HG02678 (cell line): ENCODE results near the gene BCAS3.
"Not testable (repeated sequence)": the region's sequence is repeated elsewhere in the genome, so short reads cannot be mapped to it uniquely, and the experiment has no call there.

Experiments
- ATAC-seq: cut with Tn5 transposase; IDR thresholded peaks from one replicate; pipeline ENCODE4 v1.9.1; 2021; ENCODE audit warnings: mild to moderate bottlenecking, moderate library complexity; ENCODE audit not compliant: unreplicated experiment

Gene BCAS3

GRCh38 chr17:61239327-61239726 lies 561.7 kb downstream of the BCAS3 start:
- ATAC-seq: no peak

- ATAC-seq: no peak
Measured at GRCh38 chr17:61239953-61240352, 562.3 kb downstream of the BCAS3 start.

GRCh38 chr17:61240851-61241468 lies 563.3 kb downstream of the BCAS3 start:
- ATAC-seq: no peak

- not testable (repeated sequence) for ATAC-seq
Measured at GRCh38 chr17:61244988-61245387, 567.3 kb downstream of the BCAS3 start.

GRCh38 chr17:61245706-61246135 lies 568.1 kb downstream of the BCAS3 start:
- no peak for ATAC-seq

- no peak for ATAC-seq
Measured at GRCh38 chr17:61247439-61247838, 569.8 kb downstream of the BCAS3 start.

- no peak for ATAC-seq
Measured at GRCh38 chr17:61248399-61248798, 570.7 kb downstream of the BCAS3 start.

GRCh38 chr17:61249649-61250299 lies 572.1 kb downstream of the BCAS3 start:
- no peak for ATAC-seq

- ATAC-seq: no peak
Measured at GRCh38 chr17:61250335-61250890, 572.8 kb downstream of the BCAS3 start.

GRCh38 chr17:61251939-61252865 lies 574.6 kb downstream of the BCAS3 start:
- ATAC-seq: no peak

GRCh38 chr17:61253362-61253761 lies 575.7 kb downstream of the BCAS3 start:
- ATAC-seq: no peak

GRCh38 chr17:61253937-61254574 lies 576.4 kb downstream of the BCAS3 start:
- no peak for ATAC-seq

- no peak for ATAC-seq
Measured at GRCh38 chr17:61254904-61255303, 577.3 kb downstream of the BCAS3 start.

GRCh38 chr17:61255647-61256046 lies 578.0 kb downstream of the BCAS3 start:
- ATAC-seq: no peak

GRCh38 chr17:61259360-61259759 lies 581.7 kb downstream of the BCAS3 start:
- no peak for ATAC-seq

GRCh38 chr17:61260071-61260797 lies 582.6 kb downstream of the BCAS3 start:
- no peak for ATAC-seq

GRCh38 chr17:61261001-61261637 lies 583.5 kb downstream of the BCAS3 start:
- no peak for ATAC-seq

GRCh38 chr17:61265397-61265796 lies 587.7 kb downstream of the BCAS3 start:
- ATAC-seq: no peak

- ATAC-seq: no peak
Measured at GRCh38 chr17:61267847-61268246, 590.2 kb downstream of the BCAS3 start.

GRCh38 chr17:61275395-61275794 lies 597.7 kb downstream of the BCAS3 start:
- no peak for ATAC-seq
